ENCODE data around the gene LTB4R. TPM values are rescaled to one million over a fixed set of nuclear protein-coding genes. Genes with fewer than 3 reads are reported as not detected.

LTB4R gene
- total and polyA plus RNA-seq, 9 of the 15 experiments (the other 6 are each of a cell fraction or from before 2014, with no cell fraction given) = 0.38 to 10.5 (median 2.8) TPM

DNA sequence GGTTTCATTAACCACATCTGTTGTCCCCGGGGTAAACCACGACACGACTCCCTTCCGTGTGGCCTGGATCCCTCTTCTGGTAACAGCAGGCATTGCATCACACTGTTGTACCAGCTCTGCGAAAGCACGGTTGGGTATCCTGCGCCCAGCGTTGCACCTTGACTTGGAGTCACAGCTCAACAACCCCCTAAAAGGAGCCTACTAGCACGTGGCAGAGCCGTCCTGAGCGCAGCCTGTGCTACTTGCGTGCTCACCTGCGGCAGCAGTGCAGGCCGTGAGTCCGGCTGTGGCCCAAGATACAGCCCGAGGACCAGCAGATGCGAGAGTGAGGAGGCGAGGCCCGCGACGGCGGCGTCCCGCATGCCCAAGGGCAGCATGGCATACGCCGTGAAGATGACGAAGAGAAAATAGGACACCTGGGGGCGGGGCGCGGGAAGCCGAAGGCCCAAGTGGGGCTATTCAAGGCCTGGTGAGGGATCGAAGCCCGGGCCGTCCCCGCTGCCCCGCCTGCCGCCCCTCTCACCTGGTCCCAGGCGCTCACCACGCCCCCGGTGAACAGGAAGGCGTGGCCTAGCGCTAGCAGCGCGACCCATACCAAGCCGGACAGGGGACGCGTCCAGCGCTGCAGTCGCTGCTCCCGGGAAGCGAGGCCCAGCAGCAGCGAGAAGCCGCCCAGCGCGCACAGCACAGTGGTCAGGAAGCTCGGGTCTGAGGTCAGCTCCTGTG, 21.1 kb downstream of the LTB4R start (continued):
- TF ChIP-seq, protein P1, sequence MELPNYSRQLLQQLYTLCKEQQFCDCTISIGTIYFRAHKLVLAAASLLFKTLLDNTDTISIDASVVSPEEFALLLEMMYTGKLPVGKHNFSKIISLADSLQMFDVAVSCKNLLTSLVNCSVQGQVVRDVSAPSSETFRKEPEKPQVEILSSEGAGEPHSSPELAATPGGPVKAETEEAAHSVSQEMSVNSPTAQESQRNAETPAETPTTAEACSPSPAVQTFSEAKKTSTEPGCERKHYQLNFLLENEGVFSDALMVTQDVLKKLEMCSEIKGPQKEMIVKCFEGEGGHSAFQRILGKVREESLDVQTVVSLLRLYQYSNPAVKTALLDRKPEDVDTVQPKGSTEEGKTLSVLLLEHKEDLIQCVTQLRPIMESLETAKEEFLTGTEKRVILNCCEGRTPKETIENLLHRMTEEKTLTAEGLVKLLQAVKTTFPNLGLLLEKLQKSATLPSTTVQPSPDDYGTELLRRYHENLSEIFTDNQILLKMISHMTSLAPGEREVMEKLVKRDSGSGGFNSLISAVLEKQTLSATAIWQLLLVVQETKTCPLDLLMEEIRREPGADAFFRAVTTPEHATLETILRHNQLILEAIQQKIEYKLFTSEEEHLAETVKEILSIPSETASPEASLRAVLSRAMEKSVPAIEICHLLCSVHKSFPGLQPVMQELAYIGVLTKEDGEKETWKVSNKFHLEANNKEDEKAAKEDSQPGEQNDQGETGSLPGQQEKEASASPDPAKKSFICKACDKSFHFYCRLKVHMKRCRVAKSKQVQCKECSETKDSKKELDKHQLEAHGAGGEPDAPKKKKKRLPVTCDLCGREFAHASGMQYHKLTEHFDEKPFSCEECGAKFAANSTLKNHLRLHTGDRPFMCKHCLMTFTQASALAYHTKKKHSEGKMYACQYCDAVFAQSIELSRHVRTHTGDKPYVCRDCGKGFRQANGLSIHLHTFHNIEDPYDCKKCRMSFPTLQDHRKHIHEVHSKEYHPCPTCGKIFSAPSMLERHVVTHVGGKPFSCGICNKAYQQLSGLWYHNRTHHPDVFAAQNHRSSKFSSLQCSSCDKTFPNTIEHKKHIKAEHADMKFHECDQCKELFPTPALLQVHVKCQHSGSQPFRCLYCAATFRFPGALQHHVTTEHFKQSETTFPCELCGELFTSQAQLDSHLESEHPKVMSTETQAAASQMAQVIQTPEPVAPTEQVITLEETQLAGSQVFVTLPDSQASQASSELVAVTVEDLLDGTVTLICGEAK (IDR thresholded peaks at IDR 0.05) = no peak; the same call in 1 of the 2 replicates
- TF ChIP-seq, protein P1 (CRISPR knock-in tag; IDR thresholded peaks at IDR 0.05) = no peak
- TF ChIP-seq RBM22 (IDR thresholded peaks at IDR 0.05; ENCODE audit: low read depth, low read length, poor library complexity, severe bottlenecking) (no peak), GATA2 (CRISPR knock-in tag; IDR thresholded peaks at IDR 0.05) (0 out of 2 replicates have a peak, but pooled peaks have one; percentile 25), DACH1 (IDR thresholded peaks at IDR 0.05; ENCODE audit: partially characterized antibody) (no peak), ZNF586 (CRISPR knock-in tag; conservative IDR thresholded peaks at IDR 0.05) (no peak), NFIX (CRISPR knock-in tag; IDR thresholded peaks at IDR 0.05; ENCODE audit: low read depth) (no peak), GABPB2 (CRISPR knock-in tag; conservative IDR thresholded peaks at IDR 0.05) (no peak), STAT5B (CRISPR knock-in tag; IDR thresholded peaks at IDR 0.05) (no peak)
- TF ChIP-seq, protein P2, sequence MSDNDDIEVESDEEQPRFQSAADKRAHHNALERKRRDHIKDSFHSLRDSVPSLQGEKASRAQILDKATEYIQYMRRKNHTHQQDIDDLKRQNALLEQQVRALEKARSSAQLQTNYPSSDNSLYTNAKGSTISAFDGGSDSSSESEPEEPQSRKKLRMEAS (CRISPR knock-in tag; IDR thresholded peaks at IDR 0.05) = peak; percentile 65
- TF ChIP-seq, protein P3, sequence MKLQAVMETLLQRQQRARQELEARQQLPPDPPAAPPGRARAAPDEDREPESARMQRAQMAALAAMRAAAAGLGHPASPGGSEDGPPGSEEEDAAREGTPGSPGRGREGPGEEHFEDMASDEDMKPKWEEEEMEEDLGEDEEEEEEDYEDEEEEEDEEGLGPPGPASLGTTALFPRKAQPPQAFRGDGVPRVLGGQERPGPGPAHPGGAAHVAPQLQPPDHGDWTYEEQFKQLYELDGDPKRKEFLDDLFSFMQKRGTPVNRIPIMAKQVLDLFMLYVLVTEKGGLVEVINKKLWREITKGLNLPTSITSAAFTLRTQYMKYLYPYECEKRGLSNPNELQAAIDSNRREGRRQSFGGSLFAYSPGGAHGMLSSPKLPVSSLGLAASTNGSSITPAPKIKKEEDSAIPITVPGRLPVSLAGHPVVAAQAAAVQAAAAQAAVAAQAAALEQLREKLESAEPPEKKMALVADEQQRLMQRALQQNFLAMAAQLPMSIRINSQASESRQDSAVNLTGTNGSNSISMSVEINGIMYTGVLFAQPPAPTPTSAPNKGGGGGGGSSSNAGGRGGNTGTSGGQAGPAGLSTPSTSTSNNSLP (IDR thresholded peaks at IDR 0.05; ENCODE audit: borderline replicate concordance, low read depth, low read length) = no peak
- TF ChIP-seq, protein P4, sequence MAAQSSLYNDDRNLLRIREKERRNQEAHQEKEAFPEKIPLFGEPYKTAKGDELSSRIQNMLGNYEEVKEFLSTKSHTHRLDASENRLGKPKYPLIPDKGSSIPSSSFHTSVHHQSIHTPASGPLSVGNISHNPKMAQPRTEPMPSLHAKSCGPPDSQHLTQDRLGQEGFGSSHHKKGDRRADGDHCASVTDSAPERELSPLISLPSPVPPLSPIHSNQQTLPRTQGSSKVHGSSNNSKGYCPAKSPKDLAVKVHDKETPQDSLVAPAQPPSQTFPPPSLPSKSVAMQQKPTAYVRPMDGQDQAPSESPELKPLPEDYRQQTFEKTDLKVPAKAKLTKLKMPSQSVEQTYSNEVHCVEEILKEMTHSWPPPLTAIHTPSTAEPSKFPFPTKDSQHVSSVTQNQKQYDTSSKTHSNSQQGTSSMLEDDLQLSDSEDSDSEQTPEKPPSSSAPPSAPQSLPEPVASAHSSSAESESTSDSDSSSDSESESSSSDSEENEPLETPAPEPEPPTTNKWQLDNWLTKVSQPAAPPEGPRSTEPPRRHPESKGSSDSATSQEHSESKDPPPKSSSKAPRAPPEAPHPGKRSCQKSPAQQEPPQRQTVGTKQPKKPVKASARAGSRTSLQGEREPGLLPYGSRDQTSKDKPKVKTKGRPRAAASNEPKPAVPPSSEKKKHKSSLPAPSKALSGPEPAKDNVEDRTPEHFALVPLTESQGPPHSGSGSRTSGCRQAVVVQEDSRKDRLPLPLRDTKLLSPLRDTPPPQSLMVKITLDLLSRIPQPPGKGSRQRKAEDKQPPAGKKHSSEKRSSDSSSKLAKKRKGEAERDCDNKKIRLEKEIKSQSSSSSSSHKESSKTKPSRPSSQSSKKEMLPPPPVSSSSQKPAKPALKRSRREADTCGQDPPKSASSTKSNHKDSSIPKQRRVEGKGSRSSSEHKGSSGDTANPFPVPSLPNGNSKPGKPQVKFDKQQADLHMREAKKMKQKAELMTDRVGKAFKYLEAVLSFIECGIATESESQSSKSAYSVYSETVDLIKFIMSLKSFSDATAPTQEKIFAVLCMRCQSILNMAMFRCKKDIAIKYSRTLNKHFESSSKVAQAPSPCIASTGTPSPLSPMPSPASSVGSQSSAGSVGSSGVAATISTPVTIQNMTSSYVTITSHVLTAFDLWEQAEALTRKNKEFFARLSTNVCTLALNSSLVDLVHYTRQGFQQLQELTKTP (IDR thresholded peaks at IDR 0.05; ENCODE audit: low read depth in 1 of 2, partially characterized antibody in 2 of 2) = no peak

Measured in K562 (cell line).